ENCODE data around the gene QSOX2.
A peak's percentile ranks its signal among the peaks of the same experiment; 100 is the strongest.

Gene QSOX2

DNA sequence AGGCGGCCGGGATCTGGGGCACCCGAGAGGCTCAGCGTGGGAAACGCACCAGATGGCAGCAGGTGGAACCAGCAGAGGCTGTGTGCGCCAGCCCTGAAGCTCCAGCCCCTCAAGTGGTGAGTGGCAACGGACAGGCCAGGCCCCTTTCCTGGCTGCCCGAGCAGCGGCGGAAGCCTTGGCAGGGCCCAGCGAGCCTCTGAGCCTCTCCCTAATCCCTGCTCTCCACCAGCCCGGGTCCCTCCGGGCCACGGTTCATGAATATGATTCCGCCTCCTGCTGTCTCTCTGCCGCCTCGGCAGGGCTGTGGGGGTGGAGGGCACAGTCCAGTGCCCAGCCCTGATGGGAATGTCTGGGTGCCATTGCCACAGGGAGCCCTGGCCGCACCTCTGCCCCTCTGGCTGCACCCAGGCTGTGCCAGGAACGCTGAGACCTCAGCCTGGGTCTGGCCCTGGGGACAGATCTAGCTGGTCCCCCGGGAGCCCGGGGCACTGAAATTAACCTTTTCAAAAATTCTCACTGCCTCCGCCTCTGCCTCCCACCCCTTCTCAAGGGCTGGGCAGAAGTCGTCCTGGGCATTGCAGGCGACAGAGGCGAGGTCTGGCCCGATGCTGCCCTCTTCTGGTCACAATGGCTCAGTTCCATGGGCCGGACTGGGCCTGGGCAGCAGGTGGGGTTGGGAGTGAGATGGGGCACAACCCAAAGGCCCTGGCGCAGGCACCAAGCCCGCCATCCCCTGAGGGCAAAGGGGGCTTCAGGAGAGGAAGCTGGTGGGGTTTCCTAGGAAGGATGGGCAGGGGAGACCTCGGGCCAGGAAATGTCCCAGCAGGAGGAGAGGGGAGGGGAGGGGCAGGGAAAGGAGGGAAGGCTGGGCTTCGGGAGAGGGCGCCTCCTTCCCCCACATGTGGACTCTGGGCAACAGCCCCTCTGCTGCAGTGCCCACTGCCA, 38.0 kb upstream of the QSOX2 start:
- peak; percentile 72 for DNase-seq (ENCODE audit: low read depth)

DNA sequence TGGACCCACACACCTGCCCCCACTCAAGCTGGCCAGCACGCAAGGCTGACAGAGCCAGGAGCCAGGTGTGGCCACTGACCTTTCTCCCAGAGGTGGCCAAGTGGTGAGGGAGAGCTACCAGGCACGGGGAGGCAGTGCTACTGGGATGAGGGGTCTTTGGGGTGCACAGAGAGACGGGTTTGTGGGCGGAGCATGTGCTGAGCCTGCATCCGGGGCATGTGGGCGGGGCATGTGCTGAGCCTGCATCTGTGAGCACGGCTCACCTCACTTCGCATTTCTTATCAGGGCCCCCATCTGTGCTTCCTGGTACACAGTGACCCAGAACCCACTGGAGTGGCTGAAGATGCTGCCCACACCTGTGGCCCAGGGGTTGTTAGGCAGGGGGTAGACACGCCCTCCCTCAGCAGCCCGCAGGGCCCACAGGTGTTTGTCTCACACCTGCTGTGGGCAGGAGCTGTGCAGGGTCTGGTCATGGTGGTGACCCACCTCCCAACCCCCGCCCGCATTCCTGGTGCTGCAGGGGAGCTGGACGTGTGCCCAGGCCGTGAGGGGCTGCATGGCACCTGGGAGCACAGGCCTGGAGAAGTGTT, 36.8 kb upstream of the QSOX2 start:
- DNase-seq (ENCODE audit: low read depth), result no peak

DNA sequence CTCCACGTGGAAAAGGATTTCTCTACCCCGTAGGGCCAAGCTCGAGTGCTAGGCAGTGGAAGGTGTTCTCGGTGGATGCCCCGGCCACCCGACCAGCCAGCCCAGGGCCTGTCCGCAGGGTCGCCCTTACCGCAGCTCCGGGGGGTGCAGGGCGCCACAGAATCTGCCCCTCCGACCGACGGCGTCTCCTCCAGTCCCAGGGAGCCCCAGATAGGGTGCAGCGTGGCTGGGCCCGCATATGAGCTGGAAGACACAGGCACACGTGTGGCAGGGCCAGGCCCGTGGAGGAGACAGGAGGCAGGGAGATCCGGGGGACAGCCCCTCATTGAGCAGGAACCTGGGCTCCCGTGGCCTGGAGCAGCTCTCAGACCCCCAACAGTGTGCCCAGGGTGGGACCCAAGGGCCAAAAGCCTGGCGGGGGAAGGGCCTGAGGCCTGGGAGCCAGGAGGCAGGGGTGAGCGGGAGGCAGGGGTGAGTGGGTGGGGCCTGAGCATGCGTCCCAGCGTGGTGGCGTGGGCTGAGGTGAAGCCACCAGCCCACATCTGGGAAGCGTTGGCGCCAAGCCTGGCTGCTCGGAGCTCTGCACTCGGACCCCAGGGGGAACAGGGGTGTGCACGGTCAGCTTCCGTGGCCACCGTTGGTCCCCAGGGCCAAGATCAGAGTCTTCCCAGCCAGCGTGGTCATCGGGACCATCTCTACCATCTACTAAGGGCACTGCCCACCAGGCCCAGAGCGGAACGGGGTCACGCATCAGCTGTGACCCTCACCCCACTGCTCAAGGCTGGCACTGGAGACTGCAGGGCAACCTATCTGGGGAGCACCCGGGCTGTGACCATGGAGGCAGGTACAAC, 36.0 kb upstream of the QSOX2 start:
- no peak for DNase-seq (ENCODE audit: low read depth)

- no peak for DNase-seq (ENCODE audit: low read depth)
Observed at GRCh38 chr9:136280535-136281315, 35.1 kb upstream of the QSOX2 start.

DNA sequence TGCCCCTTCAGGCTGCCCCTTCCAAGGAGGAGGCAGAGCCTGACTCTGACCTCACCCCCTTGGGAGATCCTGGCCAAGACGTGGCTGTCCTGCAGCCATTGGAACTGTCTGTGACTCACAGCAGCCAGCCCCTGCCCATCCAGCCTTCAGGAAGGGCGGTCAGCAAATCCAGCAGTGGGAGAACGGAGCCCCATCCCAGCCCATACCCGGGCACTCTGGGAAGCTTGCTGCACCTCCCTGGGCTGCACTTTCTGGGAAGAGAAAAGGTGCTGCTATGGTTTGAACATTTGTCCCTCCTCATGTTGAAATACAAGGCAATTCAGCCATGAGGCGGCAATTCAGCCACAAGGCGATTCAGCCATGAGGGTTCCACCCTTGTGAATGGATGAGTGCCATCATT, 33.9 kb upstream of the QSOX2 start:
- no peak for DNase-seq (ENCODE audit: low read depth)

GRCh38 chr9:136278894-136279293, 33.3 kb upstream of the QSOX2 start:
- DNase-seq (ENCODE audit: low read depth), result no peak

DNA sequence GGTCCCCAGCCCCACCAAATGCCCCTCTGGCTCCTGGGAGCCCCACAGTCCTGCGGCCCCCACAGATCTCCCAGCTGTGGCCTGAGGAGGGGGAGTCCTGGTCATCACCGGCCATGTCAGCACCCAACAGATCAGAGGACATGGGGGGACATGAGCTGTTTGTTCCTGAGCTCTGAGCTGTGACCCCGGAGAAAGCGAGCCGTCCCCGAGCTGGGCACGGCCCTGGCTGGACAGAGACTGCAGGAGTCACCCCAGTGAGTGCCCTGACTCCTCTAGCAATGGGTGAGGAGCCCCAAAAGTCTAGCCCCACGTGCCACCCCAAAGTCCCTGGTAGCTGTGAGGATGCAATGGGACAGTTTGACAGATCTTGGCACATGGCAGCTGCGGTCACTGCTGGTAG, 32.6 kb upstream of the QSOX2 start:
- DNase-seq (ENCODE audit: low read depth), result no peak

GRCh38 chr9:136277746-136278145, 32.1 kb upstream of the QSOX2 start:
- no peak for DNase-seq (ENCODE audit: low read depth)

DNA sequence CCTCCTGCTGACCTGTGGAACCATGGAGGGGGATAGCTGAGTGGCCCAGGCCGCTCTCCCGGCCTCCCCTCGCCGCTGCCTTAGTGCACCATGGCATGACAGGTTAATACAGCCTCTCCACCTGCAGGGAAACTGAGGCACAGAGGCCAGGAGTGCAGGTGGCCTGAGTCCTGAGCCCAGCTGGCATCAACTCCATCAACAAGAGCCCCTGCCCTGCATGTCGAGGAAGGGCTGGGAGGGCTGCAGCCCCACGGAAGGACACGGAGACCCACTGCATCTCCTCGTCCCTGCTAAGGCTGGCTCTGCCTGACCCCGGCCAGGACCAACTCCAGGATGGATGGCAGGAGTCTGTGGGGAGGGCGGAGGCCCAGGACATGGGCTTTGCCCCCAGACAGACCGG, 31.1 kb upstream of the QSOX2 start:
- DNase-seq (ENCODE audit: low read depth), result no peak

DNA sequence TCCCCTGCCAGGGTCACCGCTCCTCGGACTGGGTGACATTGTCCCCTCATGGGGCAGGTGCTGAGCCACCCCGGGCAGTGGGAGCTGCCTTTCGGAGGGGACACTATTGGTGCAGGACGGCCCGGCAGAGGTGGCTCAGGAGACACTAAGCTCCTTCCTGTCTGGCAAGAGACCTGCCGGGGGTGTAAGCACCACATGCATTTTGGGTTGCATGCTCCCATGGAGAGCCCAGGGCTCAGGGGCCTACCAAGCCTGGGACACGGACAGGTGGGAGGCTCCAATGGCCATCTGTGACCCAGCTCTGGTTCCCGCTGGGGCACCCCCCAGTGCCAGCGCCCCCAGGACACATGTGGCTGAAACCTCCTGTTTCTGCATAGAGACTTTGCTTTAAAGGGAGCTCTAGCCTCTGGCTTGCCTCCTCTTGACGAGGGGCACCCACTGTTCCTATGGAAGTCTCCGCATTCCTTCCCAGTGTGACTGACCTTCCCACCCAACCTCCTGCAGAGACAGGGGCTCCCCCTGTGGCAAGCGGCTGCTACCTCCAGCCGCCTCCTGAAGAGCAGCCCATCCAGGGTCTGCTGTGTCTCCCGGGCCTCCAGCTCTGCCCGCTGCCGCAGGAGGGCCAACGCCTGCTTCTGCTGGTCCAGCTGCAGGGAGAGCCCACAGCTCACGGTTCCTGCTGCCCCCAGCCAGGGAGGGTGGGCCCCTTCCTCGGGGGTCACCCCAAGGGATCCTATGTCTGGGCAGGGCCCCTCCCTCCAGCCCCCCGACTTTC, 30.2 kb upstream of the QSOX2 start:
- no peak for DNase-seq (ENCODE audit: low read depth)

- DNase-seq (ENCODE audit: low read depth), result no peak
Observed at GRCh38 chr9:136274786-136275654, 29.4 kb upstream of the QSOX2 start.

DNA sequence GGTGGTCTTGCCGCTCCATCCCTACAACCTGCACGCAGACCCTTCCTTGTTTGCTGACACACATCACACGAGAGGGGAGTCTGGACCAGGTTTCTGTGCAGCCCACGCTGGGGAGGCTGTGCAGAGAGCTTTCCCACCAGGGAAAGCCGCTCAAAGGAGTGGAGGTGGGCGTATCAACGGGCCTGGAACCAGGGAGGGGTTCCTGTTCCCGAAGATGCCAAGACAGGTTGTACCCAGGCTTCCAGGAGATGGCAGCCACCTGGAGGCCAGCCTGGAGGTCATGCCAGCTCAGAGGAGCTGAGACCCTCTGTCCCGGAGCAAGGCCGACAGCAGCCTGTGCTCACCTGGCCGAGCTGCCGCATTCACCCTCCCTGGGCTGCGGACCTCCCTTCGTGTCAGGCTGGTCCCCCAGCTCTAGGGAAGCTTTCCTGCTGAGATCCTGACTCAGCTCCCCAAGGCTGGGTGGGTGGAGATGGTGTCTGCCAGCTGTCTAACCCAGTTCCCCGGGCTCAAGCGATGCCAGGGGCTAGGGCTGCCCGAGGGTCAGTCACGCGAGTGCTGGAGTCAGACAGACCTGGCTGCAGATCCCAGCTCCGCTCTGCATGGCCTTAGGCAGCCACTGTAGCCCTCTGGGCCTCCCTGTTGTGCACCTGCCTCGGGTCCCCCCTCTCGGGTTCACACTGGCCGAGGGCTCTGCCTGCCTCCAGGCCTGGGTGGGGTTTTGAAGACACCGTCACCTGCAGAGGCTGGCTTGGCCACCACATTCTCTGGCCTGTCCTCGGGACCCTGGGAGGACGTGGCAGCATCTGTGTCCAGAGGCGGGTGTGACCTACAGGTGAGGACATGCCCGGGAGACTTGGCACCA, 28.5 kb upstream of the QSOX2 start:
- no peak for DNase-seq (ENCODE audit: low read depth)

- DNase-seq (ENCODE audit: low read depth), result no peak
Observed at GRCh38 chr9:136273244-136273865, 27.7 kb upstream of the QSOX2 start.

GRCh38 chr9:136270173-136270705, 24.6 kb upstream of the QSOX2 start:
- DNase-seq (ENCODE audit: low read depth), result no peak

GRCh38 chr9:136268735-136269134, 23.1 kb upstream of the QSOX2 start:
- DNase-seq (ENCODE audit: low read depth), result no peak

- peak; percentile 15 for DNase-seq (ENCODE audit: low read depth)
Observed at GRCh38 chr9:136268318-136268717, 22.7 kb upstream of the QSOX2 start.

DNA sequence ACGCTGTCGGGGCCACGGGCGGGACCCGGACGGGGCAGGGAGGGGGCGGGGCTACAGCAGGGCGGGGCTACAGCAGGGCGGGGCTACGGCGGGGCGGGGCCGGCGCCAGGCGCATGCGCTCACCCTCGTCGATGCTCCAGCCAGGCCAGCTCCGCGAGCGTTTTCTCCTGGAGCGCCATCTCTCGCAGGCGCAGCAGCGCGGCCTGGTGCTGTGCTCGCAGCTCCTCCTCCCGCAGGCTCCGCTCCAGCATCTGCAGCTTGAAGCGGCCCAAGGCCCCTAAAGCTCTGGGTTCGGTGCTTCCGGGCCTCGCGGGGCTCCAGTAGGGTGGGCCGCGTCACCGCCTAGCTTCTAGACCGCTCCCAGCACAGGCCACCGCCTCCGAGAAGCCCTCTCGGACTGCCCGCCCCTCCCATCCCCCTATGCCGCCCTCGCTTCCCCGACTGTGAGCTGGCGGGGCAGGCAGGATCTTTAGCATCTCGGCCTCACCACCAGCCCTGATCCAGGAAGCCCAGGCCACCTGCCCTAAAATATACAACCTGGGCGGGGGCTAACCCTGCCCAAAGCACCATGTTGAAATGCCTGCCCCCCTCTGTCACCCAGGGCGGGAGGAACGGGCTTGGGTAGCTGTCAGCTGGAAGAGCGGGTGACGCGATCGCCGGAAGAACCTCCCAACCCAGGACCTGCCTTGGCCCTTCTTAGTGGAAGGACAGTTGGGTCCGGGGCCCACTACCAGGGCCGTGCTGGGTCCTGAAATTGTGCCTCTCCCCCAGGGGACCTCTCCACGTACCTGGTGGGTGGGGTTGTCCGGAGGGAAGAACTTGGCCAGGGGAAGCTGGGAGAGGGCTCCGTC, 21.9 kb upstream of the QSOX2 start:
- DNase-seq (ENCODE audit: low read depth), result peak; percentile 85

Data from EH (cell line).